Brain microvascular endothelial cell (primary cell): ENCODE data around the gene PGF.
"Not testable (repeated sequence)": the region's sequence is repeated elsewhere in the genome, so short reads cannot be mapped to it uniquely, and the experiment has no call there.

Source experiments
- DNase-seq: peaks from one replicate; pipeline ENCODE4 v3.0.0-alpha.2; 2020
- H3K27ac ChIP-seq: fragments of 250-450 bp; sonication (Bioruptor Pico); 2 replicates; pipeline ENCODE4 v1.5.1; 2020; ENCODE audit warnings: mild to moderate bottlenecking, moderate library complexity
- H3K27me3 ChIP-seq: fragments of 250-450 bp; sonication (Bioruptor Pico); replicated peaks from 2 replicates; pipeline ENCODE4 v1.5.1; 2020; ENCODE audit warnings: mild to moderate bottlenecking
- H3K36me3 ChIP-seq: fragments of 250-450 bp; sonication (Bioruptor Pico); replicated peaks from 2 replicates; pipeline ENCODE4 v1.5.1; 2020; ENCODE audit warnings: mild to moderate bottlenecking
- H3K4me3 ChIP-seq: 2 replicates; pipeline ENCODE4 v1.5.1; 2011; ENCODE audit warnings: low read depth, mild to moderate bottlenecking, control low read depth, low read length, moderate library complexity
- CTCF ChIP-seq: IDR thresholded peaks from 2 replicates; pipeline ENCODE4 v1.5.1; 2011; ENCODE audit warnings: low read depth, mild to moderate bottlenecking, moderate library complexity, low read length, control low read depth, inconsistent platforms; ENCODE audit errors: missing control alignments
- in situ Hi-C: cut with HindIII; loops from 2 replicates; pipeline ENCODE4 v1.10.0; 2017; ENCODE audit warnings: low sequenced_read_pairs, low pct_ligation_motif_present

The PGF gene

GRCh38 chr14:74937171-74937570 lies 18.2 kb downstream of the PGF start:
- Histone ChIP-seq H3K27ac (no peak overlapping the region), H3K4me3 (no peak overlapping the region), H3K36me3 (no peaks in the 10 kb centered on the region), H3K27me3 (no peaks in the 10 kb centered on the region)
- in situ Hi-C loops = no loop called here
- TF ChIP-seq CTCF = no peak
- DNase-seq = no peak

GRCh38 chr14:74936731-74937130 lies 18.7 kb downstream of the PGF start:
- H3K36me3 ChIP-seq = no peaks in the 10 kb centered on the region
- H3K27me3 ChIP-seq = no peaks in the 10 kb centered on the region
- no peak for TF ChIP-seq CTCF
- DNase-seq = no peak
- in situ Hi-C loops = no loop called here
- H3K4me3 ChIP-seq = no peak overlapping the region
- no peak overlapping the region for H3K27ac ChIP-seq

- H3K4me3 ChIP-seq = no peak overlapping the region
- in situ Hi-C loops = no loop called here
- no peaks in the 10 kb centered on the region for H3K27me3 ChIP-seq
- no peak for TF ChIP-seq CTCF
- H3K27ac ChIP-seq = no peak overlapping the region
- no peak for DNase-seq
- no peaks in the 10 kb centered on the region for H3K36me3 ChIP-seq
Measured at GRCh38 chr14:74936151-74936550, 19.2 kb downstream of the PGF start.

- no peak for DNase-seq
- no peak overlapping the region for H3K4me3 ChIP-seq
- TF ChIP-seq CTCF = no peak
- H3K27me3 ChIP-seq = no peaks in the 10 kb centered on the region
- no peaks in the 10 kb centered on the region for H3K36me3 ChIP-seq
- H3K27ac ChIP-seq = no peak overlapping the region
- in situ Hi-C loops = no loop called here
Measured at GRCh38 chr14:74935360-74935680, 20.1 kb downstream of the PGF start.

GRCh38 chr14:74934476-74935359 lies 20.7 kb downstream of the PGF start:
- Histone ChIP-seq H3K27ac (no peak overlapping the region), H3K4me3 (no peak overlapping the region), H3K36me3 (no peaks in the 10 kb centered on the region), H3K27me3 (no peaks in the 10 kb centered on the region)
- DNase-seq = no peak
- TF ChIP-seq CTCF = no peak
- in situ Hi-C loops = no loop called here

GRCh38 chr14:74934041-74934440 lies 21.4 kb downstream of the PGF start:
- TF ChIP-seq CTCF = no peak
- in situ Hi-C loops = no loop called here
- no peak overlapping the region for H3K27ac ChIP-seq
- no peak overlapping the region for H3K4me3 ChIP-seq
- H3K27me3 ChIP-seq = no peaks in the 10 kb centered on the region
- no peak for DNase-seq
- no peaks in the 10 kb centered on the region for H3K36me3 ChIP-seq

- H3K36me3 ChIP-seq, in situ Hi-C loops, H3K27ac ChIP-seq, H3K4me3 ChIP-seq, H3K27me3 ChIP-seq, DNase-seq: not testable (repeated sequence)
Measured at GRCh38 chr14:74932936-74933335, 22.5 kb downstream of the PGF start.
